Activated naive CD8-positive, alpha-beta T cell treated with anti-CD3 and anti-CD28 coated beads, Interleukin-2, amount 50 U/mL, for 24 hours (primary cell): ENCODE results near the gene CLMN.

ENCODE experiments used
- ATAC-seq: fragments of 150-1000 bp; cut with Tn5 transposase; one replicate; pipeline ENCODE4 v1.10.0; 2021
- DNase-seq: peaks from one replicate; pipeline ENCODE4 v3.0.0; 2021
- H3K27ac Mint-ChIP-seq: one replicate; pipeline ENCODE4 v1.8.0; 2021; ENCODE audit warnings: mild to moderate bottlenecking, mixed read lengths
- H3K27me3 Mint-ChIP-seq: one replicate; pipeline ENCODE4 v1.8.0; 2021; ENCODE audit warnings: mixed read lengths
- H3K36me3 Mint-ChIP-seq: one replicate; pipeline ENCODE4 v1.8.0; 2021; ENCODE audit warnings: low read depth, mixed read lengths
- H3K4me1 Mint-ChIP-seq: one replicate; pipeline ENCODE4 v1.8.0; 2021; ENCODE audit warnings: mixed read lengths
- H3K4me3 Mint-ChIP-seq: one replicate; pipeline ENCODE4 v1.8.0; 2021; ENCODE audit warnings: mild to moderate bottlenecking, moderate library complexity, mixed read lengths
- H3K9me3 Mint-ChIP-seq: one replicate; pipeline ENCODE4 v1.8.0; 2021; ENCODE audit warnings: mixed read lengths

CLMN gene

GRCh38 chr14:95265106-95266094 is 54.3 kb downstream of the CLMN start:
- peaks cover 7% of the 10 kb centered on the region for H3K9me3 Mint-ChIP-seq
- H3K27ac Mint-ChIP-seq, result peak overlapping the region; percentile 67
- no peaks in the 10 kb centered on the region for H3K36me3 Mint-ChIP-seq
- H3K4me3 Mint-ChIP-seq, result peak overlapping the region; percentile 15
- DNase-seq (peak; percentile 31), ATAC-seq (peak; percentile 90)
- peaks cover 13% of the 10 kb centered on the region for H3K27me3 Mint-ChIP-seq
- peaks cover 53% of the 10 kb centered on the region for H3K4me1 Mint-ChIP-seq

GRCh38 chr14:95264271-95264973 is 55.3 kb downstream of the CLMN start:
- H3K9me3 Mint-ChIP-seq, result peaks cover 7% of the 10 kb centered on the region
- H3K4me1 Mint-ChIP-seq, result peaks cover 53% of the 10 kb centered on the region
- H3K4me3 Mint-ChIP-seq, result no peak overlapping the region
- peak overlapping the region; percentile 46 for H3K27ac Mint-ChIP-seq
- ATAC-seq (no peak), DNase-seq (no peak)
- H3K36me3 Mint-ChIP-seq, result no peaks in the 10 kb centered on the region
- H3K27me3 Mint-ChIP-seq, result peaks cover 13% of the 10 kb centered on the region

DNA sequence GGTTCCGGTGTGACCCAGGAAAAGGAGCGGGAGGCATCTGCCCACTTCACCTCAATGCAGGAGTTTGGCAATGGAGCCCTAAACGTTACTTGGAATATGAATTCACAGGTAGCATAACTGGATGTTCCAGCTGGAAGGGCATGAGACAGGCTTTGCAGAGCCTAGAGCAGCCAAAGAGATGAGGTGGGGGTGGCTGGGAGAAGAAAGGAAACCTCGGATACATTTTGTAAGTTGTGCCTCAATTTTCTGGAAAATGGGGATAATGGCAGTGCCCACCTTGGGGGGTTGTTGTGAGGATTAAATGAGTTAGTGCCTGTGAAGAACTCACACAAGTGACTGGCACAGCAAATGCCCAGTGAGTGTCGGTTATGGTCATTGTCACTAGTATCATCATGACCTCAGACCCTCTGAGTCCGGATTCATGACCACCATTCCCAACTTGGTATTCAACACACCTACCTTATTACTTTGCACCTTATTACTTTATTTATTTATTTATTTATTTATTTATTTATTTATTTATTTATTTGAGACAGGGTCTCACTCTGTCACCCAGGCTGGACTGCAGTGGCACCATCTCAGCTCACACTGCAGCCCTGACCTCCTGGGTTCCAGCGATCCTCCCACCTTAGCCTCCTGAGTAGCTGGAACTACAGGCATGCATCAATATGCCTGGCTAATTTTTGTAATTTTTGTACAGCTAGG is 56.0 kb downstream of the CLMN start:
- Mint-ChIP-seq H3K27ac (peak overlapping the region; percentile 20), H3K9me3 (peaks cover 7% of the 10 kb centered on the region), H3K27me3 (peaks cover 13% of the 10 kb centered on the region), H3K4me3 (no peak overlapping the region), H3K36me3 (no peaks in the 10 kb centered on the region), H3K4me1 (peaks cover 53% of the 10 kb centered on the region)
- no peak for ATAC-seq
- no peak for DNase-seq

DNA sequence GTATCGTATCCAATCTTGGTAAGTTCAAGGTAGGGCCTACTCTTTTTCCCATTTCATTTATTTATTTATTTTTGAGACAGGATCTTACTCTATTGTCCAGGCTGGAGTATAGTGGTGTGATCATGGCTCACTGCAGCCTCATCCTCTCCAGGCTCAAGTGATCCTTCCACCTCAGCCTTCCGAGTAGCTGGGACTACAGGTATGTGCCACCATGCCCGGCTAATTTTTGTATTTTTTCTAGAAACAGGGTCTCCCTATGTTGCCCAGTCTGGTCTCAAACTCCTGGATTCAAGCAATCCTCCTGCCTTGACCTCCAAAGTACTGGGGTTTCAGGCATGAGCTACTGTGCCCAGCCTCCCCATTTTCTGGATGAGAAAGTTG is 57.2 kb downstream of the CLMN start:
- ATAC-seq, result no peak
- peaks cover 43% of the 10 kb centered on the region for H3K4me1 Mint-ChIP-seq
- H3K27ac Mint-ChIP-seq, result no peak overlapping the region
- H3K27me3 Mint-ChIP-seq, result peaks cover 13% of the 10 kb centered on the region
- no peak overlapping the region for H3K4me3 Mint-ChIP-seq
- no peaks in the 10 kb centered on the region for H3K36me3 Mint-ChIP-seq
- peaks cover 2% of the 10 kb centered on the region for H3K9me3 Mint-ChIP-seq
- DNase-seq, result no peak

DNA sequence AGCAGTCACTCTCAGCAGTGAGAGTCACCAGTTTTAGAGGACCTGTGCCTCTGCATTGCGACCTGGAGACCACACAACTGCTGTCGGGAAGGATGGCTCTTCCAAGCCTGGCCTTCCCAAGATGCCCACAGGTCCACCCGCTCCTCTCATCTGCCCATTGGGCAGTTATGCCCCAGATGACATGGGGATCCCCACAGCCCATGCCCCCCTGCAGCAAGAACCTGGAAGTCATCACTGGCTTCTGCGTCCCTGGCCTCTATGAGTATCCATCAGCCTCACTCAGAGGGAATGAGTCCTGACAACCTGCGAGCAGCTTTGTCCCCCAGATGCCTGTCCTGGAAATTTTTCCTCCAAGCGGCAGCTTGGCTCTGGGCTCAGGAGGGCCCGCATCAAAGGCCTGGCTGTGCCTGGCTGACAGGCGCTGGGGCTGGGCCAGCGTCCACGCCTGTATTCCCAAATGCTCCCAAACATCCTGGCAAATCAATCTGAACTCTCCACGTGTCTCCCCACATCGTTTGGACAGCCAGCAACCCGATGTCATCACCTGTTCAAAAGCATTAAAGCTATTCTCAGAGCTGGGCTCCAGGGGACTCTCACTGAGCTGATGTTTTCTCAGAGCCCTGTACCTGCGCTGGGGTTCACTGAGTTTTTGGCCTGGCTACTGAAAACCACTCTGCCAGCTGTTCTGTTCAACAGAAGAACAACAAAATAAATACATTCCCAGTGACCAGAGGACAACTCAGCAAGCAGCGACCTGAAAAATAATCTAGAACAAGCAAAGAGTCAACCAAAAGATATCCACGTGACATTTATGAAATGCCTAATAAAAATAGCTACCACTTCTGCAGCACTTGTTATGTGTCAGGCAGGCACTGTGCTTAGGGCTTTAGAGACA is 57.8 kb downstream of the CLMN start:
- peak overlapping the region; percentile 7 for H3K27ac Mint-ChIP-seq
- H3K36me3 Mint-ChIP-seq, result no peaks in the 10 kb centered on the region
- peaks cover 37% of the 10 kb centered on the region for H3K4me1 Mint-ChIP-seq
- DNase-seq (no peak), ATAC-seq (no peak)
- no peaks in the 10 kb centered on the region for H3K9me3 Mint-ChIP-seq
- peaks cover 13% of the 10 kb centered on the region for H3K27me3 Mint-ChIP-seq
- no peak overlapping the region for H3K4me3 Mint-ChIP-seq

GRCh38 chr14:95260537-95261361 is 59.0 kb downstream of the CLMN start:
- DNase-seq, result peak; percentile 33
- peaks cover 27% of the 10 kb centered on the region for H3K4me1 Mint-ChIP-seq
- H3K4me3 Mint-ChIP-seq, result no peak overlapping the region
- no peaks in the 10 kb centered on the region for H3K9me3 Mint-ChIP-seq
- peaks cover 13% of the 10 kb centered on the region for H3K27me3 Mint-ChIP-seq
- peak; percentile 79 for ATAC-seq
- H3K36me3 Mint-ChIP-seq, result no peaks in the 10 kb centered on the region
- H3K27ac Mint-ChIP-seq, result peak overlapping the region; percentile 87

GRCh38 chr14:95258754-95259593 is 60.7 kb downstream of the CLMN start:
- DNase-seq (no peak), ATAC-seq (no peak)
- H3K36me3 Mint-ChIP-seq, result no peaks in the 10 kb centered on the region
- no peak overlapping the region for H3K4me3 Mint-ChIP-seq
- H3K27me3 Mint-ChIP-seq, result peaks cover 10% of the 10 kb centered on the region
- peaks cover 14% of the 10 kb centered on the region for H3K4me1 Mint-ChIP-seq
- no peaks in the 10 kb centered on the region for H3K9me3 Mint-ChIP-seq
- H3K27ac Mint-ChIP-seq, result no peak overlapping the region

GRCh38 chr14:95258156-95258555 is 61.6 kb downstream of the CLMN start:
- no peak for DNase-seq
- Mint-ChIP-seq H3K9me3 (no peaks in the 10 kb centered on the region), H3K27ac (no peak overlapping the region), H3K4me1 (peaks cover 14% of the 10 kb centered on the region), H3K36me3 (no peaks in the 10 kb centered on the region), H3K27me3 (peaks cover 9% of the 10 kb centered on the region), H3K4me3 (no peak overlapping the region)
- ATAC-seq, result no peak

- Mint-ChIP-seq H3K4me1 (peaks cover 14% of the 10 kb centered on the region), H3K4me3 (no peak overlapping the region), H3K27ac (no peak overlapping the region), H3K9me3 (no peaks in the 10 kb centered on the region), H3K36me3 (no peaks in the 10 kb centered on the region), H3K27me3 (peaks cover 3% of the 10 kb centered on the region)
- DNase-seq (no peak), ATAC-seq (no peak)
Measured at GRCh38 chr14:95257521-95257920, 62.2 kb downstream of the CLMN start.

GRCh38 chr14:95256776-95257060 is 63.0 kb downstream of the CLMN start:
- Mint-ChIP-seq H3K36me3 (no peaks in the 10 kb centered on the region), H3K9me3 (no peaks in the 10 kb centered on the region), H3K27me3 (no peaks in the 10 kb centered on the region), H3K4me1 (peaks cover 10% of the 10 kb centered on the region), H3K27ac (no peak overlapping the region), H3K4me3 (no peak overlapping the region)
- DNase-seq (no peak), ATAC-seq (no peak)

DNA sequence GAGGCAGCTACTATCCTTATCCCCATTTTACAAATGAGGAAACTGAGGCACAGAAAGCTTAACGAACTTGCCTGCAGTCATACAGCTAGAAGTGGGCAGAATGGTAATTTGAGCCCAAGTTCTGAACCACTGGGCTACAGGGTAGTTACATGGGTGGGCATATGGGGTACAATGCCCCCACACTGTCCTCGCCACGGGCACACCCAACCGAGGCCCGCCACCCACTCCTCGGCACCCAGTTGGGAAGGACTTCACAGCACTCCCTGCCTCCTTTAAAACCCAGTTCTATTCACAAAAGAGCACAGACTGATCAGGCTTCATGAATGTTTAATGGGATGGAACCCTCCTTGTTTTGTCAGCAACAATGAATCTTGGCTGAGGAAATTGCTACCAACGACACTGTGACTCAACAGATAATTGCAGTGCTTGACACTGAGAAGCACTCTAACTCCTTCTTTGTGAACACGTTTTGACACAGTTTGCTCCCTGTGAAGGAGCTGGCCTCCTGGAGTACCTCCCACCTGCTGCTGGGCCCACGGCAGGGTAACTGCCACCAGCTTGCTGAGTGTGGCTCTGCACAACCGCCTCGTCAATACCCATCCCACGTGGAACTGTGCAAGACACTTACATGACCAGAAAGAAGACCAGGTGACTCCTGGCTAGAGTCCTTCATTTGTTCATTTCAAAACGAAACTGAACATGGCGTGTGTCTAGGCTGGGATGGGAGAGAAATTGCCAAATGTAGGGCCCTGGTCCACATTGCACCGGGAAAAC is 63.5 kb downstream of the CLMN start:
- DNase-seq (no peak), ATAC-seq (no peak)
- Mint-ChIP-seq H3K36me3 (no peaks in the 10 kb centered on the region), H3K4me1 (peaks cover 8% of the 10 kb centered on the region), H3K4me3 (no peak overlapping the region), H3K9me3 (no peaks in the 10 kb centered on the region), H3K27ac (no peak overlapping the region), H3K27me3 (no peaks in the 10 kb centered on the region)

- Mint-ChIP-seq H3K9me3 (no peaks in the 10 kb centered on the region), H3K4me3 (no peak overlapping the region), H3K27ac (no peak overlapping the region), H3K4me1 (peaks cover 4% of the 10 kb centered on the region), H3K36me3 (no peaks in the 10 kb centered on the region), H3K27me3 (no peaks in the 10 kb centered on the region)
- DNase-seq (no peak), ATAC-seq (no peak)
Measured at GRCh38 chr14:95255487-95255886, 64.2 kb downstream of the CLMN start.
